ENCODE data around the gene CNTROB. TPM values are rescaled to one million over a fixed set of nuclear protein-coding genes. Genes with fewer than 3 reads are reported as not detected.

CNTROB gene
- total RNA-seq, 1 experiment from 2014 or later = 62.3 TPM

GRCh38 chr17:7889166-7889955, 42.6 kb upstream of the CNTROB start:
- peak; percentile 43; the same call in 1 of the 2 replicates for TF ChIP-seq CTCF (conservative IDR thresholded peaks at IDR 0.05)
- TF ChIP-seq EZH2 (IDR thresholded peaks at IDR 0.05; ENCODE audit: low read depth) = no peak
- peak; percentile 83 to 98 for DNase-seq
- no peaks in the 10 kb centered on the region for H3K9me2 ChIP-seq (ENCODE audit: insufficient read depth)
- peak overlapping the region; percentile 84; the same call in 1 of the 2 replicates for H3K4me3 ChIP-seq
- ChIA-PET POLR2A (ENCODE audit: unreplicated experiment) (interaction anchor here (0.6 kb wide), 1 partner anchor 112 kb away, joined by 4 read pairs; no protein-coding TSS in a partner anchor), CTCF (interaction anchor here (0.9 kb wide), 1 partner anchor 26 kb away, joined by 4 read pairs; no protein-coding TSS in a partner anchor)
- peak overlapping the region; percentile 99 for H3K4me2 ChIP-seq
- BruUV-seq (replicated peaks) = no TSS peak
- H3K79me2 ChIP-seq (ENCODE audit: low read depth) = peaks cover 38% of the 10 kb centered on the region
- H4K20me1 ChIP-seq (ENCODE audit: insufficient read depth) = peaks cover 4% of the 10 kb centered on the region; the same call in 1 of the 2 replicates
- peaks cover 30% of the 10 kb centered on the region for H3F3A ChIP-seq (ENCODE audit: insufficient read depth, low read depth)
- intact Hi-C loops (cut with micrococcal nuclease; ENCODE audit: unreplicated experiment) = loop anchor here (2.0 to 10.0 kb wide), 3 partner anchors 43 to 305 kb away; partner anchors contain the start of genes CNTROB, MPDU1 and TRAPPC1
- H2AFZ ChIP-seq = no peak overlapping the region
- H3K36me3 ChIP-seq (ENCODE audit: low read depth) = no peaks in the 10 kb centered on the region; the same call in 1 of the 2 replicates
- H3K4me1 ChIP-seq (replicated peaks; ENCODE audit: insufficient read depth) = peaks cover 17% of the 10 kb centered on the region
- H3K9me3 ChIP-seq (ENCODE audit: insufficient read depth, low read depth) = no peaks in the 10 kb centered on the region
- peak overlapping the region; percentile 80 for H3K27ac ChIP-seq
- no peaks in the 10 kb centered on the region for H3K27me3 ChIP-seq (ENCODE audit: insufficient read depth, low read depth)

- H3F3A ChIP-seq (ENCODE audit: insufficient read depth, low read depth) = peaks cover 12% of the 10 kb centered on the region
- intact Hi-C loops (cut with micrococcal nuclease; ENCODE audit: unreplicated experiment) = no loop called here
- peaks cover 4% of the 10 kb centered on the region; the same call in 1 of the 2 replicates for H4K20me1 ChIP-seq (ENCODE audit: insufficient read depth)
- peaks cover 17% of the 10 kb centered on the region for H3K4me1 ChIP-seq (replicated peaks; ENCODE audit: insufficient read depth)
- TF ChIP-seq CTCF (conservative IDR thresholded peaks at IDR 0.05) (no peak), EZH2 (IDR thresholded peaks at IDR 0.05; ENCODE audit: low read depth) (no peak)
- H3K4me3 ChIP-seq = no peak overlapping the region
- no peaks in the 10 kb centered on the region for H3K9me3 ChIP-seq (ENCODE audit: insufficient read depth, low read depth)
- no peak overlapping the region for H3K27ac ChIP-seq
- H2AFZ ChIP-seq = no peak overlapping the region
- ChIA-PET POLR2A (ENCODE audit: unreplicated experiment) (interaction anchor here (0.8 kb wide), 1 partner anchor 1943 kb away, joined by 3 read pairs; no protein-coding TSS in a partner anchor), CTCF (no interaction called here)
- H3K4me2 ChIP-seq = no peak overlapping the region
- peaks cover 21% of the 10 kb centered on the region for H3K79me2 ChIP-seq (ENCODE audit: low read depth)
- no peaks in the 10 kb centered on the region for H3K27me3 ChIP-seq (ENCODE audit: insufficient read depth, low read depth)
- BruUV-seq (replicated peaks) = no TSS peak
- no peak for DNase-seq
- H3K36me3 ChIP-seq (ENCODE audit: low read depth) = no peaks in the 10 kb centered on the region; the same call in 1 of the 2 replicates
- H3K9me2 ChIP-seq (ENCODE audit: insufficient read depth) = no peaks in the 10 kb centered on the region
These were observed 38.7 kb upstream of the CNTROB start for GRCh38 chr17:7893187-7893880.

- Histone ChIP-seq H2AFZ (no peak overlapping the region), H3K36me3 (ENCODE audit: low read depth) (no peaks in the 10 kb centered on the region; the same call in 1 of the 2 replicates), H3K9me2 (ENCODE audit: insufficient read depth) (no peaks in the 10 kb centered on the region), H3K4me1 (replicated peaks; ENCODE audit: insufficient read depth) (peaks cover 8% of the 10 kb centered on the region), H3K4me2 (no peak overlapping the region), H4K20me1 (ENCODE audit: insufficient read depth) (peaks cover 4% of the 10 kb centered on the region; the same call in 1 of the 2 replicates), H3K27me3 (ENCODE audit: insufficient read depth, low read depth) (no peaks in the 10 kb centered on the region), H3F3A (ENCODE audit: insufficient read depth, low read depth) (peaks cover 4% of the 10 kb centered on the region; the same call in 1 of the 2 replicates), H3K9me3 (ENCODE audit: insufficient read depth, low read depth) (no peaks in the 10 kb centered on the region), H3K27ac (no peak overlapping the region), H3K79me2 (ENCODE audit: low read depth) (peaks cover 13% of the 10 kb centered on the region), H3K4me3 (no peak overlapping the region)
- no peak for TF ChIP-seq EZH2 (IDR thresholded peaks at IDR 0.05; ENCODE audit: low read depth)
- no peak for TF ChIP-seq CTCF (conservative IDR thresholded peaks at IDR 0.05)
- no peak for DNase-seq
- POLR2A ChIA-PET (ENCODE audit: unreplicated experiment) = interaction anchor here (0.8 kb wide), 1 partner anchor 1942 kb away, joined by 3 read pairs; no protein-coding TSS in a partner anchor
- no TSS peak for BruUV-seq (replicated peaks)
- intact Hi-C loops (cut with micrococcal nuclease; ENCODE audit: unreplicated experiment) = no loop called here
- CTCF ChIA-PET = no interaction called here
These were observed 37.8 kb upstream of the CNTROB start for GRCh38 chr17:7894226-7894625.
